ENCODE measurements around the gene IGLL5.
"Not testable (repeated sequence)": the region's sequence is repeated elsewhere in the genome, so short reads cannot be mapped to it uniquely, and the experiment has no call there.

The IGLL5 gene

DNA sequence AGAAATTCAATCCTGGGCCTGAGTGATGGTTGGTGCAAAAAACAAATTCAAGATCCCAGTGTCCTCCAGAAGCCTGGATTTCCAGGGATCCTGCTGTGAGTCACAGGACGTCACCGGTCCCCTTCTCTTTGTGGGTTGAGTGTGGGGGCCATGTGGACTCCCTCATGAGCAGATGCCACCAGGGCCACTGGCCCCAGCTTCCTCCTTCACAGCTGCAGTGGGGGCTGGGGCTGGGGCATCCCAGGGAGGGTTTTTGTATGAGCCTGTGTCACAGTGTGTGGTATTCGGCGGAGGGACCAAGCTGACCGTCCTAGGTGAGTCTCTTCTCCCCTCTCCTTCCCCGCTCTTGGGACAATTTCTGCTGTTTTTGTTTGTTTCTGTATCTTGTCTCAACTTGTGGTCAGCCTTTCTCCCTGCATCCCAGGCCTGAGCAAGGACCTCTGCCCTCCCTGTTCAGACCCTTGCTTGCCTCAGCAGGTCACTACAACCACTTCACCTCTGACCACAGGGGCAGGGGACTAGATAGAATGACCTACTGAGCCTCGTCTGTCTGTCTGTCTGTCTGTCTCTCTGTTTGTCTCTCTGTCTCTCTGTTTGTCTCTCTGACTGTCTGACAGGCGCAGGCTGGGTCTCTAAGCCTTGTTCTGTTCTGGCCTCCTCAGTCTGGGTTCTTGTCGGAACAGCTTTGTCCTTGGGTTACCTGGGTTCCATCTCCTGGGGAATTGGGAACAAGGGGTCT lies 11.9 kb downstream of the IGLL5 start:
- not testable (repeated sequence) for H3K4me3 ChIP-seq (ENCODE audit: low read depth, low read length)

GRCh38 chr22:22900527-22901205 lies 13.1 kb downstream of the IGLL5 start:
- not testable (repeated sequence) for H3K4me3 ChIP-seq (ENCODE audit: low read depth, low read length)

GRCh38 chr22:22901578-22902218 lies 14.1 kb downstream of the IGLL5 start:
- no peak overlapping the region for H3K4me3 ChIP-seq (ENCODE audit: low read depth, low read length)

DNA sequence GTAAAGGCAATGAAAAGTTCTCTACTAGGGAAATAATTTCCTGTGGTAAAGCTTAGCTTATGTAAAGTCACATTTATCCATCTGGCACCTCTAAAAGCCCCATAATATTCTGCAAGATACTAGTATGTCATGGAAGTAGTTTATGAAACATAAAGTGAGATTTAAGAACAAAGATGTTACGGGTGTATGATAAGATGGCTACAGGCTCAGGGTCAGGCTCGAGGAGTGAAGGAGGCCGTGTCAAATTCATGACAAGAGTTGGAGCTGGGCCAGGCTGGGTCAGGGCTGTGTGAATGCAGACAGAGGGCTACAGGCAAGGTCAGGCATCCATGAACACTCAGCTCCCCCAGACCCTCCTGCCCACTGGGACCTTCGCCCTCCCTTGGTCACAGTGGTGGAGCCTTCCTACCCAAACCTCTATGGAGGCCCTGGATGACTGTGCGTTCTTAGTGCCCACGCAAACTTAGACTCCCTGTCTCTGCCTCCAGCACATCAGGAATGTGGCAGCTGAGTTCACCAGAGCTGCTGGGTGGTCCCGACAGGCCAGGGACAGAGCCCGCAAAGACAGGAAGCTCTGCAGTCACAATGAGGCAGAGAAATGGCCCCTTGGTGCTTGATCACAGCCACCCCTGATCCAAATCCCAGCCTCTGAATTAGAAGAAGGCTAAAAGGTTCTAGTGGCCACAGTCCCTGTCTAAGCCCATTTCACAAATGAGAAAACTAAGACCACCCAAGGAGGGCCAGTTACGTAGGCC lies 14.8 kb downstream of the IGLL5 start:
- no peak overlapping the region for H3K4me3 ChIP-seq (ENCODE audit: low read depth, low read length)

DNA sequence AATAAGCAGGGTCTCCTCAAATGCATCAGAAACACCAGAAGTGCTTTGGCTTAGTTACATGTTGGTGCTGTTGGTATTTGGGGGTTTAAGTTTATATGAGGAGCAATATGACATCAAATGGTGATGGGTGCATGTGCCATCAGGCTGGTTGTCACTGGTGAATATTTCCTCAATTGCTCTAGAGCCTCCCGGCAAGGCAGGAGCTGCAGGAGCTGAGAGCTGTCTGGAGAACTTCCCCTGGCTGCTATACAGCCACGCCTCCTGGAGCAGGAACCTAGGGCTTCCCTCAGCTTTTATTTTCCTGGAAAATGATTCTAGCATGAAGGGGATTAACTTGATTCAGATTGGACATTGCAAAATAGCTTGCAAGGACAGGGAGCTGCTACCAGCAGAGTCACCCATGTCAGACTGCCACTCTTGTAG lies 15.8 kb downstream of the IGLL5 start:
- no peak overlapping the region for H3K4me3 ChIP-seq (ENCODE audit: low read depth, low read length)

GRCh38 chr22:22903781-22904192 lies 16.2 kb downstream of the IGLL5 start:
- not testable (repeated sequence) for H3K4me3 ChIP-seq (ENCODE audit: low read depth, low read length)

GRCh38 chr22:22904736-22905135 lies 17.1 kb downstream of the IGLL5 start:
- H3K4me3 ChIP-seq (ENCODE audit: low read depth, low read length) = not testable (repeated sequence)

DNA sequence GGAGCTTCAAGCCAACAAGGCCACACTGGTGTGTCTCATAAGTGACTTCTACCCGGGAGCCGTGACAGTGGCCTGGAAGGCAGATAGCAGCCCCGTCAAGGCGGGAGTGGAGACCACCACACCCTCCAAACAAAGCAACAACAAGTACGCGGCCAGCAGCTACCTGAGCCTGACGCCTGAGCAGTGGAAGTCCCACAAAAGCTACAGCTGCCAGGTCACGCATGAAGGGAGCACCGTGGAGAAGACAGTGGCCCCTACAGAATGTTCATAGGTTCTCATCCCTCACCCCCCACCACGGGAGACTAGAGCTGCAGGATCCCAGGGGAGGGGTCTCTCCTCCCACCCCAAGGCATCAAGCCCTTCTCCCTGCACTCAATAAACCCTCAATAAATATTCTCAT lies 18.8 kb downstream of the IGLL5 start:
- not testable (repeated sequence) for H3K4me3 ChIP-seq (ENCODE audit: low read depth, low read length)

- H3K4me3 ChIP-seq (ENCODE audit: low read depth, low read length) = no peak overlapping the region
Measured at GRCh38 chr22:22906907-22907550, 19.4 kb downstream of the IGLL5 start.

- H3K4me3 ChIP-seq (ENCODE audit: low read depth, low read length) = no peak overlapping the region
Measured at GRCh38 chr22:22907551-22908494, 20.2 kb downstream of the IGLL5 start.

DNA sequence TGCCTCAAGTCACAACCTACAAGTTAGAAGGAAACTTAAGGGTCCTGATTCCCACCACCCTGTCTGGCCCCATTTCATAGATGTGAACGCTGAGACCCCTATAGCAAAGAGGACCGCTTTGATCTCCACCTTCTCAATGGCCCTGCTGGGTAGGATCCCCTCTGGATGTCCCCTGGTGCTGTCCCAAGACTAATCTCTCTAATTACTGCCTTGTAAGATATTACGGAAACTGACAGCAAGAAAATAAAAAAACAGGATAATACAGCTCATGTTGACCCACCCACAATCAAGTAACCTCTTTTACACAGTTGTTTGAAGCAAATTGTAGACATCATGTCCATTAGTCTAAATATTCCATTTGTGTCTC lies 20.9 kb downstream of the IGLL5 start:
- no peak overlapping the region for H3K4me3 ChIP-seq (ENCODE audit: low read depth, low read length)

- no peak overlapping the region for H3K4me3 ChIP-seq (ENCODE audit: low read depth, low read length)
Measured at GRCh38 chr22:22908941-22909604, 21.5 kb downstream of the IGLL5 start.

- H3K4me3 ChIP-seq (ENCODE audit: low read depth, low read length) = no peak overlapping the region
Measured at GRCh38 chr22:22909605-22910271, 22.1 kb downstream of the IGLL5 start.

- H3K4me3 ChIP-seq (ENCODE audit: low read depth, low read length) = no peak overlapping the region
Measured at GRCh38 chr22:22910272-22911240, 22.9 kb downstream of the IGLL5 start.

DNA sequence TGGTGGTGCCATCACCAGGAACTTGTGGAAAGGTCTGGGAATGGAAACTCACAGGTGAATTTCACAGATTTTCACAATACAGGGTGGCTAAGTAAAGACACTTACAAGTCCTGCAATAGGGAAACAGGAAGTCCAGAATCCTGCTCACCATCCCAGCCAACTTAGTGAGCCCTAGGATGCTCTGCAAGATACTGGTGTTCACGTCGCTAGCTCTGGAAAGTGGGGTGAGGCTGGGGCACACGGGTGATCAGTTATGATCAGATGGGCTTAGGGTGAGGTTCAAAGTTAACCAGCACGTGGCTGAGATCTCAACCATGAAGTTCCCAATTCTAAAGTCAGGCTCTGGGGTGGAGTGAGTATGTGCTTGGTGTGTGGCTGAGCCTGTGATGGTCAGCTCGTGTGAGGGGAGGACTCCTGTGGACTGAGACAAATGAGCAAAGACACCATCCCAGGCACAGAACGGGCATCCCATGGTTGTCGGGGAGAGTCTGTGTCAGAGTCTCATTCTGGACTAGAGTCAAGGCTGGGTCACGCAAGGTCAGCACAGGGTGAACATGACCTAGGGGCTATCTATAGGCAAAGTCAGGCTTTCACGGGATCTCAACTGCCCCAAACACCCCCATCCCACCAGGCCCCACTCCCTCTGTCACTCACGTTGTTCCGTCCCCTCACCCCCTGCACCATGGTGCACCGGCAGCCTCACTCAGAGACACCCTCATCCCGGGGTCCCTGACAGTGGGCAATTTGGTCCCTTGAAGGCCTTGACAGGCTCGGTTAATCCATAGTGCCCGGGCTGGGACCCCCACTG lies 23.9 kb downstream of the IGLL5 start:
- no peak overlapping the region for H3K4me3 ChIP-seq (ENCODE audit: low read depth, low read length)

DNA sequence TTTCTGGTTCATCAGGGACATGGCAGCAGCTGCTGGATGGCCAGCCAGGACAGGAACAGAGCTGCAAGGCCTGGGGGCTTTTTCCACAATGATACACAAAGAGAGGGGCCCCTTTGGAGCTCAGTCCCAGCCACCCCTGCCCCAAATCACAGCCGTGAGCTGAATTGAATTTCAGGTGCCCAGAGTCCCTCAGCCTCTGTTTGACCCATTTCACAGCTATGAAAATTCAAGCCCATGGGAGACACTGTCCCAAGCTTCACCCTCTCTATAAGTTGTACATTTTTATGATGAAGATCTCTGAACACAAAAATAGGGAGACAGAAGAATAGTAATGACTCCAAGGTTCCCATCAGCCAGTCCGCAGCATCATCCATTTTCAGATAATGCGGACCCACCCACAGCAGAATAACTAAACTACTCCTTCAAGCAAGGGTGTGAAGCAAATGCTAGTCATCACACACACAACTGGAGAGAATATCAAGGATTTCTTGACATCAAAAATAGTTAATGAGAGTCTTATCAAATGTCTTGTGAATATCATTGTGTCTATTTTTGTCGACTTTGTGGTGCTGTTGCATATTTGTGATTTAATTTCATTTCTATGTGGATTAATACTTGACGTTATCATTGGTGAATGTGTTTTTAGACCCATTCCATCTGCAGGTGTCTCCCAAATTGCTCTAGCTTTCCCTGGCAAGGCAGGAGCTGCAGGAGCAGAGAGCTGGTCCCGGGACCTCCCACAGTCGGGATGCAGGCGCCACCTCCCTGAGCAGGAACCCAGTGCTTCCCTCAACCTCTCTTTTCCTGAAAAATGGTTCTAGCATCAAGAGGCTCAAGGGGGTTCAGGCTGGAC lies 24.7 kb downstream of the IGLL5 start:
- no peak overlapping the region for H3K4me3 ChIP-seq (ENCODE audit: low read depth, low read length)

Measured in iPS-11a (cell line).